HG03103 (cell line): ENCODE data around the gene ALG3.
"Not testable (repeated sequence)": the region's sequence is repeated elsewhere in the genome, so short reads cannot be mapped to it uniquely, and the experiment has no call there.

Source experiments
- ATAC-seq: cut with Tn5 transposase; IDR thresholded peaks from one replicate; pipeline ENCODE4 v1.9.1; 2021; ENCODE audit warnings: low read depth; ENCODE audit not compliant: unreplicated experiment

The ALG3 gene

GRCh38 chr3:184248454-184249411, at the start of gene ALG3:
ALG3 (minus strand) TSS chr3:184248962; CDS start chr3:184248940, 22 bp downstream.
- ATAC-seq, result peak; percentile 41

DNA sequence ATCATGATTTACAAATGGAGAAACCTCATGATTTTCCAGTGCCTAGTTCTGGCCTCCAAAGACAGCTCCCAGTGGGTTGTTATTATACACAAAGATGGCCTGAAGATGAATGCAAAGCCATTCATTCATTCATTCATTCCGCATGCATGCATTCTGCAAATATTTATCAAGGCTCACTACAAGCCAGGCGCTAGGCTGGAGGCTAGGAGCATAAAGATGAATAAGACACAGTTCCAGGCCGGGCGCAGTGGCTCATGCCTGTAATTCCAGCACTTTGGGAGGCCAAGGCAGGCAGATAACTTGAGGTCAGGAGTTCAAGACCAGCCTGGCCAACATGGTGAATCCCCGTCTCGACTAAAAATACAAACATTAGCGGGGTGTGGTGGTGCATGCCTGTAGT, 47.9 kb upstream of the ALG3 start:
- no peak for ATAC-seq

DNA sequence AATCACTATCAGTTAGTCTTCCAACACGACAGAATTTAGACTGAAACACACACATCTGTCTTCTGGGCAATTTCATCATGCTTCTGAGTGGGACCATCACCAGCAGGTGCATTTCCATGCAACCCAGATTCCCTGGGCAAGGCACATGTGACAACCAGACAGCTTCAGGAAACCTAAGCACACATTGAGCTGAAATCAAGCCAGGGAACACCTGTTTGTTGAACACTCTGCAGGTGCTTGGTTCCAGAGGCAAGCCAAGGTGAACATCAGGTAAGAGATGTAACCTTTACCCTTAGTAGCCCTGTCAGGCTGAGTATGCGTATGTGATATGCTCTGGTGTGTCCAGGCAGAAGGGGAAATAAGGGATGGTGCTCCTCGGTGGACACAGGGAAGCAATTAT, 47.0 kb upstream of the ALG3 start:
- no peak for ATAC-seq

GRCh38 chr3:184291738-184292445, 43.1 kb upstream of the ALG3 start:
- no peak for ATAC-seq

- ATAC-seq, result no peak
Observed at GRCh38 chr3:184291044-184291737, 42.4 kb upstream of the ALG3 start.

- no peak for ATAC-seq
Observed at GRCh38 chr3:184290331-184290730, 41.6 kb upstream of the ALG3 start.

DNA sequence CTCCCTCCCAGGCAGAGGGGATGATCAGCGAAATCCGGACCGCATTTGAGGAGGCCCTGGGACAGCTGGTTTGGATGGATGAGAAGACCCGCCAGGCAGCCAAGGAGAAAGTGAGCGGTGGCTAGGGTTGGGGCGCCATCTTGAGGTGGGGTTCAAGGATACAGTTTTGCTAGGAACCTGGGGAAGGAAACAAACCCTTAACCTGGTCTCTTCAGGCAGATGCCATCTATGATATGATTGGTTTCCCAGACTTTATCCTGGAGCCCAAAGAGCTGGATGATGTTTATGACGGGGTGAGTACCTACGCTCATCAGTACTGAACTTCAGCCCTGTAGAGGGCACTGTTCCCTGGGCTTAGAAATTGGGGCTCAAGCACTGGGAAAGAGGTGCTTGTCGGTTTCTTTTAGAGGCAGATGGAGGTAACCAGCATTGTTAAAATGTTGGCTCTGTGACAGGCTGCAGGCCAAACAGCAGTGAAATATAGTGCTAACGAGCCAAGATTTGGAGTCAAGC, 40.7 kb upstream of the ALG3 start:
- no peak for ATAC-seq

DNA sequence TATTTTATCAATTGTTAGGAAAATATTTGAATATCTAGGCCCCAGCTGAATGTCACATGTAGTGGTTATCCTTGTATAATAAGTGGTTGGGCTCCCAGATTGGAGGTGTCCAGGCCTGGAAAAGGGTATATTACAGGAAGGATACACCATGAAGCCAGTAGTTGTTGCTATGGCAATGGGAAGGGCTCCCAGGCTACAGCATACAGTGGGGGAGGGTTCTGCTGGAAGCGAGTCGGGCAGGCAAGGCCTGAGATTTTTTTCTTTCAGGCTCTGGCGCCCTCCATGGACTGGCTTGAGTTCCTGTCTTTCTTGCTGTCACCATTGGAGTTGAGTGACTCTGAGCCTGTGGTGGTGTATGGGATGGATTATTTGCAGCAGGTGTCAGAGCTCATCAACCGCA, 35.9 kb upstream of the ALG3 start:
- ATAC-seq, result no peak

DNA sequence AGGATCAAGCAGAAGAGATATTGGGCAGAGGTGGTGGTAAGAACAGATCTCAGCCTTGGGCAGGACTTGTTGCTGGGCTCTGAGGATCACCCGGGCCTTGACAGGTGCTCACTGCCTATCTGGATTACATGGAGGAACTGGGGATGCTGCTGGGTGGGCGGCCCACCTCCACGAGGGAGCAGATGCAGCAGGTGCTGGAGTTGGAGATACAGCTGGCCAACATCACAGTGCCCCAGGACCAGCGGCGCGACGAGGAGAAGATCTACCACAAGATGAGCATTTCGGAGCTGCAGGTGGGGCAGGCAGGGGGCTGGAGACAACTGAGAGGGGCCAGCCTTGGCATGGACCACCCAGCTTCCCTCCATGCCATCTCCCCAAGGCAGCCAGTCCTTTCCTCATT, 34.9 kb upstream of the ALG3 start:
- ATAC-seq, result no peak

GRCh38 chr3:184282941-184283340, 34.2 kb upstream of the ALG3 start:
- no peak for ATAC-seq

DNA sequence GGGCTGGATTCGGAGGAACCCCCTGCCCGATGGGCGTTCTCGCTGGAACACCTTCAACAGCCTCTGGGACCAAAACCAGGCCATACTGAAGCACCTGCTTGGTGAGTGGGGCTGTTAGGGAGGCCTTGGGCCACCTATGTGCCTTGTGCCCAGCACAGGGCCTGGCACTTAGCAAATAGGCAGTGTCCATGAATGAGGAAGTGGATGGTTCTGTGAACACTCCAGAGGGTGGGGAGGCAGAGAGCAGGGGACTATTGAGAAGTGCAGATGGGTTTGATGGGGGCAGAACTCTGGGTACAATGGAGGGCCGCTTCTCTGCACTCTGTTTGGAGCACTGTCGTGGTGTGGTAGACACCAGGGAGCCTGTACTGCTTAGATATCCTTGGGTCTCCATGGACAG, 28.6 kb upstream of the ALG3 start:
- no peak for ATAC-seq

DNA sequence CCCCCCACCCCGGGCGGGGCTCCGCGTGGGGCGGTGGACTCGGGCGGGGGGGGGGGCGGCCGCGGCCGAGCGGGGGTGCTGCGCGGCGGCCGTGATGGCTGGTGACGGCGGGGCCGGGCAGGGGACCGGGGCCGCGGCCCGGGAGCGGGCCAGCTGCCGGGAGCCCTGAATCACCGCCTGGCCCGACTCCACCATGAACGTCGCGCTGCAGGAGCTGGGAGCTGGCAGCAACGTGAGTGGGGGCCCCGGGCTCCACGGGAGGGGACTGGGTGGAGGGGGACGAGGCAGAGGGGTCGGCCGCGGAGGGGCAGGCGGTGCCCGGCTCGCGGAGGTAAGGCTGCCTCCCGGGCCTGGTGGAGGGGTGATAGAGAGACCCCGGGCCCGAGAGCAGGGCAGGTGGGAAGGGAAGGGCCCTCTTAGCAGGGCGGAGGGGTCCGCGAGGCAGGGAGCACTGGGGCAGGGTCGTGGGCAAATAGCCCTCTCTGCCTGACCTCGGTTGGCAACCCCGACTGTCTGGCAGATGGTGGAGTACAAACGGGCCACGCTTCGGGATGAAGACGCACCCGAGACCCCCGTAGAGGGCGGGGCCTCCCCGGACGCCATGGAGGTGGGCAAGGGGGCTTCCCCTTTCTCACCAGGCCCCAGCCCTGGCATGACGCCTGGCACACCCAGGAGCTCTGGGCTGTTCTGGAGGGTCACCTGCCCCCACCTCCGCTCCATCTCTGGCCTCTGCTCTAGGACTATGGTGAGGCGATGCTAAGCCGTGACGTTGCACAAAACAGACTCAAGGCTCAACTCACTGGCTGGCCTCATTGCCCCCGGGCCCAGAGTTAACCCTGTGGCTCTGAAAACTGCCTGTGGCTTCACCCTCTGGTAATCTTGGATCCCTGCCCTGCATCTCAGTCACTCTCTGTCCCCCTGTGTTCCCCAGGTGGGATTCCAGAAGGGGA, 27.5 kb upstream of the ALG3 start, which contains the start of gene ECE2:
Gene ECE2 (plus strand): TSS at position 62 of the 950 bp plus-strand sequence. CDS start 132 bp downstream, at position 194.
- ATAC-seq, result no peak

DNA sequence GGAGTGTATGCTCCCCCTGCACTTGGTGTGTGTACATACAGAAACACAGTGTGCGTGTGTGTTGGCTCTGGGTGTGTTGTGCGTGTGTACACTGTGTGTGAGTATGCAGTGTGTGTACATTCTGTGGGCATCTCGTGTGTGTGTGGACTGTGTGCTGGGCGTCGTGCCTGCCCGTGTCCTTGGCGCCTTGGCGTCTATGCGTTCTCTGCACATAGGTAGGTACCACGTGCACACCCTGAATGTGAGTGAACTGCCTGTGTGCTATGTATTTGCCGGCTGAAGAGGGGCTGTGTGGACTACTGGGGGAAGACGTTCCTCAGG, 26.6 kb upstream of the ALG3 start:
- ATAC-seq, result no peak

GRCh38 chr3:184272269-184272668, 23.5 kb upstream of the ALG3 start:
- ATAC-seq, result no peak

GRCh38 chr3:184267249-184267648, 18.5 kb upstream of the ALG3 start:
- not testable (repeated sequence) for ATAC-seq

GRCh38 chr3:184262764-184263179, 14.0 kb upstream of the ALG3 start:
- no peak for ATAC-seq

DNA sequence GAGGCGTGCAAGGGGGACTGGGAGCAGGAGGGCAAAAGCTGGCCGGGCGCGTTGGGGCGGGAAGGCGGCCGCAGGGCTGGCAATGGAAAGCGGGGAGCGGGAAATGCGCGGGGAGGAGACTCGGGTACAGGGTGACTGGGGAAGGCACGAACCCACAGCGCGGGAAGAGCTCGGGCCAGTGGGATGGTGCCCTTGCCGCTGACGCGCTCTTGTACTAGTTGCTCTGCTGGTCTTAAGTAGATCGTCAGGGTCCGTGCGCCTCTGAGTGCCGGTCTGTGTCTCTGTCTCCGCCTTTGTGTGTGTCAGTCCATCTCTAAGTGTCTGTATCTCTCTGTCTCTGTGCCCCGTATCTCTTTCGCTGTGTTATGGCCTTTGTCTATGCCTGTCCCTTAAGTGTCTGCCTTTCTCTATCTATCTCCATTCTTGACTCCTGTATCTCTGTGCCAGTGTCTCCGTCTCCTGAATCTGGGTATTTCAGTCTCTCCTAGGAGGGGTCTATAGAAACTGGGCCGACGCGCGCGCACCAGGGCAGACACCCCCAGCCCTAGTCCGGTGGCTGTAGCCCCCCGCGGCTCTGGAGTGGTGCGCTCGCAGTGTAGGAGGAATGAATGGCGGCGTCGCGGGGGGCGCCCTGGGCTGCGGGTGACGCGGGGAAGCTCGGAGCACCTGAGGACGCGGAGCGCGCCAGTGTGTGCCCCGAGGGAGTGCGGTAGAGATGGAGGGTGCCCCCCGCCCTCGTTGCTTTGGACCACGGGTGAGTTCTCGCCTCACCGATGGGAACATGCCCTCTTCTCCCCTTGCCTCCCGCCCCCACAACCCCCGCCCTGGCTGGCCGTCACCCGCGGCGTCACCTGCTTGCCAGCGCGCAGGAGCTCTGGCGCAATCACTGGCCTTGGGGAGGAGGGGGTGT, 13.3 kb upstream of the ALG3 start:
- ATAC-seq, result no peak

- no peak for ATAC-seq
Observed at GRCh38 chr3:184261270-184261853, 12.6 kb upstream of the ALG3 start, which contains the start of gene CAMK2N2. CAMK2N2 (minus strand) TSS chr3:184261553; CDS start chr3:184261285, 268 bp downstream.
